ENCODE results near the gene TRAPPC8. TPM values are rescaled to one million over a fixed set of nuclear protein-coding genes. Genes with fewer than 3 reads are reported as not detected.
"Not testable (repeated sequence)": the region's sequence is repeated elsewhere in the genome, so short reads cannot be mapped to it uniquely, and the experiment has no call there.

Gene TRAPPC8
- total RNA-seq, 6 experiments from 2014 or later = 25.7 to 37.3 (median 29.5) TPM

DNA sequence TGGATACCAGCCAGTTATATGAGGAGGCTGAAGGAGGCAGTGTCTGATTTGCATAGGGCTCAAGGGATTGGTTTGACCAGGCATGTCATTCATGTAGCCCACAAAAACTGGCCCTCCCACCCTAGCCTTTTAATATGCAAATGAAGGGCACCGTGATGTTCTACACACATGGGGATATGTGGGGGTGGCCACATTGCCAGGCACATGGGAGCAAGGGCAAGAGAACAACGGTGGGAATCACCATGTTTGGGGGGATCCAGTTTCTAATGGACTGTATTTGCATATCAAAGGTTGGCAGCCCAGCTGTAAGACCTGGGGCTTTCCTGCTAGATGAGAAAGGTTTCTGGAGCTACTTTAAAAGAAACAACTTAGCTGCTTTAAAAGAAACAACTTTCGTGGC lies 117.2 kb downstream of the TRAPPC8 start:
- H3K36me3 ChIP-seq = peaks cover 0 to 4% (median 2%) of the 10 kb centered on the region in 4 donors
- WGBS (ENCODE audit: insufficient coverage, low coverage, low lambda C conversion rate, missing lambda C conversion rate) = 43% methylated on average over 3 of the region's 3 CpGs
- peaks cover 0 to 3% (median 0%) of the 10 kb centered on the region in 4 donors for H3K4me1 ChIP-seq
- H3K4me3 ChIP-seq = no peak overlapping the region
- TF ChIP-seq POLR2A (IDR thresholded peaks at IDR 0.05) = no peak
- intact Hi-C loops (cut with DNase I) = no loop called here
- ATAC-seq (peak in 1 of 4 donors; percentile 7), DNase-seq (no peak)
- H3K27ac ChIP-seq = no peak overlapping the region
- no peaks in the 10 kb centered on the region for H3K9me3 ChIP-seq
- H3K27me3 ChIP-seq = no peaks in the 10 kb centered on the region

GRCh38 chr18:31821545-31822171 lies 121.3 kb downstream of the TRAPPC8 start:
- no peaks in the 10 kb centered on the region for H3K36me3 ChIP-seq
- 36% methylated on average over 7 of the region's 8 CpGs for WGBS (ENCODE audit: insufficient coverage, low coverage, low lambda C conversion rate, missing lambda C conversion rate)
- H3K27me3 ChIP-seq = no peaks in the 10 kb centered on the region
- no peak overlapping the region for H3K27ac ChIP-seq
- H3K4me3 ChIP-seq = no peak overlapping the region
- ATAC-seq (peak; percentile 7 to 64 (median 39)), DNase-seq (no peak)
- TF ChIP-seq POLR2A (IDR thresholded peaks at IDR 0.05) (no peak), CTCF (IDR thresholded peaks at IDR 0.05) (no peak)
- no peaks in the 10 kb centered on the region for H3K4me1 ChIP-seq
- no peaks in the 10 kb centered on the region for H3K9me3 ChIP-seq
- intact Hi-C loops (cut with DNase I) = loop anchor here in 1 of 2 donors (5.0 kb wide), 1 partner anchor 79 kb away; no protein-coding TSS in a partner anchor

DNA sequence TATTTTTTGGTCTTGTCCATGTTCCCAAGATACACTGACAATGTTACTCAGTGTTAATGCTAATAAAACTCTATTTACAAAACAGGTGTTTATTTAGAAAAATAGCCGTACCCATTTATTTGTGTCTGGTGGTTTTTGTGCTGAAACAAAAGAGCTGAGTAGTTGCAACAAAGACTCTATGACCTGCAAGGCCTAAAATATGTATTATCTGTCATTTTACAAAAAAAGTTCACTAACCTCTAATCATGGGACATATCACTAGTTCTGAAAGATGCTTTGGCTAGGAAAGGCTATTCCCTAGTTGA lies 123.1 kb downstream of the TRAPPC8 start:
- no peak for TF ChIP-seq CTCF (IDR thresholded peaks at IDR 0.05)
- no peak for TF ChIP-seq POLR2A (IDR thresholded peaks at IDR 0.05)
- no peaks in the 10 kb centered on the region for H3K4me1 ChIP-seq
- no peak for DNase-seq

DNA sequence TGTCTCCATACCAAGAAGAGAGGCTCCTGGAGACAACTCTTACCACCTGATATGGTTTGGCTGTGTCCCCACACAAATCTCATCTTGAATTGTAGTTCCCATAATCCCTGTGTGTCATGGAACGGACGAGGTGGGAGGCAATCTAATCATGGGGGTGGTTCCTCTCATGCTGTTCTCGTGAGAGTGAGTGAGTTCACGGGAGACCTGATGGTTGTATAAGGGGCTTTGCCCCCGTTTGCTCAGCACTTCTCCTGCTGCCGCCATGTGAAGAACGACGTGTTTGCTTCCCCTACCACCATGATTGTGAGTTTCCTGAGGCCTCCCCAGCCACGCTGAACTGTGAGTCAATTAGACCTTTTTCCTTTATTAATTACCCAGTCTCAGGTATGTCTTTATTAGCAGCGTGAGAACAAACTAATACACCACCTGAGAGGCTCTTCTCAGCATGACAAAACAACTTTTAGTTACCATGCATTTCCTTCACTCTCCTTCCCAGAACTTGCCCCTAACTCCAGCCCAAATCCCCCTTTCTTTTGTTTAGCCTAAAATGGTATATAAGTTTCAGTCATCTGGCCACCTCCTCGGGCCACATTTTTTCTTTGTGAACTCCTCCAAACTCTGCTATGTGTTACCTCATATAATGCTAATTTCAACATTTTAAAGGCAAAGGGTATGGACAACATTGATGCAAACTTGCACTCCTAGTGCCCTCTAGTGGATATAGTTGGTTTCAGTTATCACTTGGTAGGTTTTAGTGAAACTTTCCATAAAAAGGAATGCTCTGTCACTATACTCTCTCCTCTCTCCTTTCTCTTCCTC lies 123.6 kb downstream of the TRAPPC8 start:
- no peak for TF ChIP-seq POLR2A (IDR thresholded peaks at IDR 0.05)
- TF ChIP-seq CTCF (IDR thresholded peaks at IDR 0.05) = peak; percentile 67 to 83 (median 78)
- DNase-seq (no peak), ATAC-seq (peak; percentile 92 to 97 (median 94))
- H3K4me3 ChIP-seq = no peak overlapping the region
- no peak overlapping the region for H3K27ac ChIP-seq
- WGBS (ENCODE audit: insufficient coverage, low coverage, low lambda C conversion rate, missing lambda C conversion rate) = 65% methylated on average over 11 of the region's 11 CpGs
- intact Hi-C loops (cut with DNase I) = no loop called here
- H3K36me3 ChIP-seq = no peaks in the 10 kb centered on the region
- H3K4me1 ChIP-seq = no peaks in the 10 kb centered on the region
- no peaks in the 10 kb centered on the region for H3K27me3 ChIP-seq
- H3K9me3 ChIP-seq = no peaks in the 10 kb centered on the region

More for the DNA sequence above, 123.1 kb downstream of the TRAPPC8 start:
- H3K27me3 ChIP-seq = no peaks in the 10 kb centered on the region
- H3K36me3 ChIP-seq = no peaks in the 10 kb centered on the region
- ATAC-seq = no peak
- WGBS (ENCODE audit: insufficient coverage, low coverage, low lambda C conversion rate, missing lambda C conversion rate) = 44% methylated on average over 1 of the region's 1 CpG
- H3K9me3 ChIP-seq = no peaks in the 10 kb centered on the region
- H3K4me3 ChIP-seq = no peak overlapping the region
- intact Hi-C loops (cut with DNase I) = loop anchor here in 1 of 2 donors (5.0 kb wide), 1 partner anchor 78 kb away; no protein-coding TSS in a partner anchor
- no peak overlapping the region for H3K27ac ChIP-seq

- TF ChIP-seq CTCF (IDR thresholded peaks at IDR 0.05) (no peak), POLR2A (IDR thresholded peaks at IDR 0.05) (no peak)
- WGBS (ENCODE audit: insufficient coverage, low coverage, low lambda C conversion rate, missing lambda C conversion rate) = 30% methylated on average over 3 of the region's 3 CpGs
Observed at GRCh38 chr18:31814132-31814531, 128.8 kb downstream of the TRAPPC8 start.

GRCh38 chr18:31810336-31811130 lies 132.4 kb downstream of the TRAPPC8 start:
- ATAC-seq; H3K27ac ChIP-seq; intact Hi-C loops (cut with DNase I); H3K4me3 ChIP-seq; H3K27me3 ChIP-seq; H3K36me3 ChIP-seq; DNase-seq; H3K4me1 ChIP-seq; H3K9me3 ChIP-seq: not testable (repeated sequence)
- WGBS (ENCODE audit: insufficient coverage, low coverage, low lambda C conversion rate, missing lambda C conversion rate) = 60% methylated on average over 1 of the region's 7 CpGs

More at GRCh38 chr18:31814132-31814531, 128.8 kb downstream of the TRAPPC8 start:
- H3K27me3 ChIP-seq = no peaks in the 10 kb centered on the region
- H3K4me3 ChIP-seq = no peak overlapping the region
- ATAC-seq (no peak), DNase-seq (no peak)
- H3K27ac ChIP-seq = no peak overlapping the region
- intact Hi-C loops (cut with DNase I) = no loop called here
- no peaks in the 10 kb centered on the region for H3K4me1 ChIP-seq
- no peaks in the 10 kb centered on the region for H3K9me3 ChIP-seq
- H3K36me3 ChIP-seq = no peaks in the 10 kb centered on the region

- H3K9me3 ChIP-seq, H3K27ac ChIP-seq, H3K4me1 ChIP-seq, ATAC-seq, DNase-seq, H3K4me3 ChIP-seq, H3K27me3 ChIP-seq, H3K36me3 ChIP-seq: not testable (repeated sequence)
- 69% methylated on average over 4 of the region's 4 CpGs for WGBS (ENCODE audit: insufficient coverage, low coverage, low lambda C conversion rate, missing lambda C conversion rate)
- intact Hi-C loops (cut with DNase I) = loop anchor here in 1 of 2 donors (10.0 kb wide), 1 partner anchor 64 kb away; no protein-coding TSS in a partner anchor
Observed at GRCh38 chr18:31809049-31809448, 133.9 kb downstream of the TRAPPC8 start.
